Mammary epithelial cell (primary cell): Measurements from ENCODE around the gene RIN1.

Experiments
- EZH2 ChIP-seq: IDR thresholded peaks from 2 replicates; pipeline ENCODE4 v1.6.1; 2012; ENCODE audit warnings: low read length, inconsistent platforms, borderline replicate concordance
- TF ChIP-seq, protein P1 (sequence below), 2 donors: IDR thresholded peaks in 1 of 2; conservative IDR thresholded peaks in 1 of 2; 2 replicates each; pipeline ENCODE4 v1.5.1; 2011 to 2012; ENCODE audit warnings: inconsistent platforms in 2 of 2, low read length in 2 of 2, mild to moderate bottlenecking in 2 of 2, control low read depth in 1 of 2, low read depth in 1 of 2; ENCODE audit not compliant: insufficient read depth in 1 of 2; ENCODE audit errors: extremely low read depth in 1 of 2

DNA sequence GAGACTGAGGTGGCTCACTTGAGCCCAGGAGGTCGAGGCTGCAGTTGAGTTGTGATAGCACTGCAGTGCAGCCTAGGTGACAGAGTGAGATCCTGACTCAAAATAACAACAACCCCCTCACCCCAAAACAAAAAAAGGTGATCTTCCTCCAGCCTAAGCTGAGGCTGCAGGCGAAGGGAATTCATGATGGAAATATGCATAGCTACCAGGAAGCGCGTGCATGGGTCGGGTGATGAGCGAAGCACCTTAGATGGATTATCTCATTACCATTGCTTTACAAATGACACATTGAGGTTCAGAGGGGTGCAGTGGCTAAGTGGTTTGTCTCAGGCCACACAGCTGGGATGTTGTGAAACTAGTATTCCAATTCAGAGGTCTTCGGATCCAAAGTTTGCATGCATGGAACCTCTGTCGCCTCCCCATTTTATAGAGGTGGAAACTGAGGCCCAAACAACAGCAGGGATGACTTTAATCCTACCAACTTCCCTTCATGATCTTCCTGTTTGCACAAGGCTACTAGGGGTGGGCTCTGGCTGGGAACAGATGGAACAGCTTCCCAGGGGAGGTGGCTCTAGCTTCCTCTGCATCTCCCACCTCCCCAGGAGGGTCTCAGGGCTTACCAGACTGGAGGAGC is 30.7 kb upstream of the RIN1 start:
- TF ChIP-seq, protein P1, sequence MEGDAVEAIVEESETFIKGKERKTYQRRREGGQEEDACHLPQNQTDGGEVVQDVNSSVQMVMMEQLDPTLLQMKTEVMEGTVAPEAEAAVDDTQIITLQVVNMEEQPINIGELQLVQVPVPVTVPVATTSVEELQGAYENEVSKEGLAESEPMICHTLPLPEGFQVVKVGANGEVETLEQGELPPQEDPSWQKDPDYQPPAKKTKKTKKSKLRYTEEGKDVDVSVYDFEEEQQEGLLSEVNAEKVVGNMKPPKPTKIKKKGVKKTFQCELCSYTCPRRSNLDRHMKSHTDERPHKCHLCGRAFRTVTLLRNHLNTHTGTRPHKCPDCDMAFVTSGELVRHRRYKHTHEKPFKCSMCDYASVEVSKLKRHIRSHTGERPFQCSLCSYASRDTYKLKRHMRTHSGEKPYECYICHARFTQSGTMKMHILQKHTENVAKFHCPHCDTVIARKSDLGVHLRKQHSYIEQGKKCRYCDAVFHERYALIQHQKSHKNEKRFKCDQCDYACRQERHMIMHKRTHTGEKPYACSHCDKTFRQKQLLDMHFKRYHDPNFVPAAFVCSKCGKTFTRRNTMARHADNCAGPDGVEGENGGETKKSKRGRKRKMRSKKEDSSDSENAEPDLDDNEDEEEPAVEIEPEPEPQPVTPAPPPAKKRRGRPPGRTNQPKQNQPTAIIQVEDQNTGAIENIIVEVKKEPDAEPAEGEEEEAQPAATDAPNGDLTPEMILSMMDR (conservative IDR thresholded peaks at IDR 0.05 in 1 of 2, IDR thresholded peaks at IDR 0.05 in 1 of 2; ENCODE audit: extremely low read depth in 1 of 2, insufficient read depth in 1 of 2, low read depth in 1 of 2, low read length in 2 of 2), result no peak
- no peak for TF ChIP-seq EZH2
